ENCODE data around the gene SOCS4. TPM values are rescaled to one million over a fixed set of nuclear protein-coding genes. Genes with fewer than 3 reads are reported as not detected.

SOCS4 gene
- total RNA-seq, 4 donors from 2014 or later: 29.7 to 43.2 (median 36.3) TPM

GRCh38 chr14:55048900-55049436 lies 21.9 kb downstream of the SOCS4 start:
- intact Hi-C loops (cut with DNase I): no loop called here
- 75% methylated on average over 2 of the region's 2 CpGs for WGBS
- Histone ChIP-seq H3K27me3 (no peaks in the 10 kb centered on the region), H3K9me3 (no peaks in the 10 kb centered on the region), H3K36me3 (peaks cover 1 to 16% (median 4%) of the 10 kb centered on the region in 4 donors), H3K4me3 (no peak overlapping the region), H3K27ac (replicated peaks in 1 of 4) (no peak overlapping the region), H3K4me1 (peaks cover 20 to 25% (median 24%) of the 10 kb centered on the region in 4 donors)
- no peak for DNase-seq (ENCODE audit: extremely low spot score)
- TF ChIP-seq POLR2A (IDR thresholded peaks at IDR 0.05; ENCODE audit: low read depth) (no peak), CTCF (IDR thresholded peaks at IDR 0.05) (no peak)

GRCh38 chr14:55051165-55051422 lies 24.1 kb downstream of the SOCS4 start:
- intact Hi-C loops (cut with DNase I): no loop called here
- WGBS: 2% methylated on average over 8 of the region's 10 CpGs
- H3K36me3 ChIP-seq: peaks cover 0 to 12% (median 3%) of the 10 kb centered on the region in 4 donors
- no peak for DNase-seq (ENCODE audit: extremely low spot score)
- H3K27me3 ChIP-seq: no peaks in the 10 kb centered on the region
- no peaks in the 10 kb centered on the region for H3K9me3 ChIP-seq
- H3K4me1 ChIP-seq: peaks cover 32 to 44% (median 43%) of the 10 kb centered on the region in 4 donors
- TF ChIP-seq CTCF (IDR thresholded peaks at IDR 0.05) (no peak), EP300 (IDR thresholded peaks at IDR 0.05) (no peak), POLR2A (IDR thresholded peaks at IDR 0.05; ENCODE audit: low read depth) (no peak), POLR2AphosphoS5 (IDR thresholded peaks at IDR 0.05) (no peak)
- peak overlapping the region; percentile 100 for H3K27ac ChIP-seq (replicated peaks in 1 of 4)
- peak overlapping the region; percentile 94 to 98 (median 97) for H3K4me3 ChIP-seq

GRCh38 chr14:55051423-55052268 lies 24.6 kb downstream of the SOCS4 start, which contains the start of gene MAPK1IP1L:
Gene MAPK1IP1L (plus strand): TSS chr14:55051647. CDS start chr14:55061684, 10,037 bp downstream.
- intact Hi-C loops (cut with DNase I): no loop called here
- TF ChIP-seq CTCF (IDR thresholded peaks at IDR 0.05): peak; percentile 99 to 100 (median 100)
- peak; percentile 64 for TF ChIP-seq EP300 (IDR thresholded peaks at IDR 0.05)
- peak; percentile 98 for TF ChIP-seq POLR2A (IDR thresholded peaks at IDR 0.05; ENCODE audit: low read depth)
- TF ChIP-seq POLR2AphosphoS5 (IDR thresholded peaks at IDR 0.05): peak; percentile 94 to 99
- H3K9me3 ChIP-seq: no peaks in the 10 kb centered on the region
- H3K4me1 ChIP-seq: peaks cover 32 to 50% (median 46%) of the 10 kb centered on the region in 4 donors
- 3% methylated on average over 12 of the region's 98 CpGs for WGBS
- H3K4me3 ChIP-seq: peak within 1 kb of the TSS; percentile 94 to 98 (median 97)
- peak; percentile 96 for DNase-seq (ENCODE audit: extremely low spot score)
- H3K27me3 ChIP-seq: no peaks in the 10 kb centered on the region
- H3K27ac ChIP-seq (replicated peaks in 1 of 4): peak within 1 kb of the TSS; percentile 100
- H3K36me3 ChIP-seq: peaks cover 0 to 12% (median 3%) of the 10 kb centered on the region in 4 donors

GRCh38 chr14:55052269-55052930 lies 25.4 kb downstream of the SOCS4 start:
- intact Hi-C loops (cut with DNase I): no loop called here
- Histone ChIP-seq H3K36me3 (peaks cover 0 to 12% (median 4%) of the 10 kb centered on the region in 4 donors), H3K9me3 (no peaks in the 10 kb centered on the region), H3K27me3 (no peaks in the 10 kb centered on the region), H3K4me1 (peaks cover 32 to 54% (median 46%) of the 10 kb centered on the region in 4 donors), H3K27ac (replicated peaks in 1 of 4) (peak overlapping the region; percentile 100), H3K4me3 (peak overlapping the region; percentile 94 to 98 (median 97))
- 8% methylated on average over 14 of the region's 14 CpGs for WGBS
- TF ChIP-seq POLR2AphosphoS5 (IDR thresholded peaks at IDR 0.05) (no peak), EP300 (IDR thresholded peaks at IDR 0.05) (no peak), CTCF (IDR thresholded peaks at IDR 0.05) (no peak), POLR2A (IDR thresholded peaks at IDR 0.05; ENCODE audit: low read depth) (no peak)
- DNase-seq (ENCODE audit: extremely low spot score): no peak
